Tongue (tissue), 3 donors: ENCODE results near the gene BCAS1. TPM values are rescaled to one million over a fixed set of nuclear protein-coding genes. Genes with fewer than 3 reads are reported as not detected.

Experiments used
- DNase-seq: peaks from one replicate; pipeline ENCODE4 v3.0.0-alpha.2; 2015
- small RNA-seq: library from RNA; depleted of rRNA; stranded (forward); fragments of <200 nt; gene quantifications from one replicate; pipeline ENCODE3, GENCODE V24; 2014; ENCODE audit warnings: low replicate concordance
- total RNA-seq: library from RNA; depleted of rRNA; stranded (reverse); fragments of >200 nt; gene quantifications from one replicate; pipeline ENCODE4 v1.2.3, GENCODE V29; 2014

Gene BCAS1
- total RNA-seq, 1 donor from 2014 or later, result 2.4 TPM

- peak; percentile 53 for DNase-seq
These were observed 168.8 kb downstream of the BCAS1 start for GRCh38 chr20:53901497-53902096.

DNA sequence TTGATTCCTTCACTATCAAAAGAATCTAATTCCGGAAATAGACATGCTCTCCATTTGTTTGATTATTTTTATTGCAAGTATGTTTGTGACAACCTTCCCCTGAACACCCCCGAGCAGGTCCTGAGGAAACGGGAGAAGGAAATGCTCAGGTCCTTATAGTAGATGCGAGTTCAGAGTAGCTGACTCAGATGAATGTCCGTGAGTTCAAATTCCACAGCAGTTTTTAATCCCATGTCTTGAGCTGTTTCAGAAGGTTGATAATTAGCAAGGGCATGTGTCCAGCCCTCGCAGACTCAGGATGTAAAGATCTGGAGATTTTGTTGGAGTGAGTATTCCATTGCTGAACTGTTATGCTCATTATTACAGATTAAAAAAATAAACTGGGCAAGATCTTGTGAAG is 169.3 kb downstream of the BCAS1 start:
- peak; percentile 48 for DNase-seq

DNA sequence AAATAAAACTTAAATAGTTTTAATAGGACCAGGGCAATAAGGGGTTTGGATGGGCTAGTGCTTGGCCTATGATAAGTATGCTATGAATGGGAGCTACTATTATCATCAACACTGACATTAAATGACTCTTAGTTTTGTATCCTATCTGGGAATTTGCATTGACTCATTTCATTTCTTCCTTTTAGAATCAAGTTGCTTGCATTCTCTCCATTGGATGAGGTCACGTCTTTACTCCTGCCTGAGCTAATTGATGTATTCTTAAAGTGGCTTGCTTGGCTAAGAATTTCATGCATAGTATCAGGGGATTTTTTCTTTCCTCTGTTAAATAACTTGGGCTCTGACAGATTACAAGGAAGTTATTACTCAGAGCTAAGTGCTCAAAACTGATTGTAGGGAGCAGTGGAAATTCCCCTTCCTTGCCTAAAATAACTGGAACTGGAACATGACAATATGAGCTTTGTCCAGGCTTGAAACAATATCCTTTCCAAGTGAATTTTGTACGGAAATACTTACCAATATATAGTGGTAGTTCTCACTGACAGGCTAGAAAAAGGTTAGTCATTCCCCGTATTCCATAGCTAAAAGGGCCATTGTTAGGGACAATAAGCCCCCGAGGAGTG is 169.9 kb downstream of the BCAS1 start:
- peak; percentile 75 for DNase-seq

GRCh38 chr20:53899351-53900167 is 170.8 kb downstream of the BCAS1 start:
- DNase-seq, result peak; percentile 95

DNA sequence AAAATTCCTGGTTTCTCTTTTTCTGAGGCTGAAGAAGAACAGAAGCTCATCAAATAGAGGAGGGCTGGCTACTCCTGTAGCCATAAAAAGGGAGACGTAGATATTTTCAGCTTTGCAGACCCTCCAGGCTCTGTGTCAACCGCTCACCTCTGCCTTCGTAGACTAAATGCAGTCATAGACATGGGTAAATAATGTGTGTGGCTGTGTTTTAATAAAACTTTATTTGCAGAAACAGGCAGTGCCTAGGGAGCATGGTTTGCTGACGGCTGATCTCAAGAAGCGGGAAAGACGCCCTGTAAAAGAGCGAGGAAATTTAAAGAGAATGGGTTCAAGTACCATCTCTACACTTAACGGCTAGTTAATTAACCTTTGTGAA is 171.8 kb downstream of the BCAS1 start:
- no peak for DNase-seq

GRCh38 chr20:53897884-53898555 is 172.4 kb downstream of the BCAS1 start:
- DNase-seq, result no peak

GRCh38 chr20:53896647-53897046 is 173.7 kb downstream of the BCAS1 start:
- DNase-seq, result no peak

DNA sequence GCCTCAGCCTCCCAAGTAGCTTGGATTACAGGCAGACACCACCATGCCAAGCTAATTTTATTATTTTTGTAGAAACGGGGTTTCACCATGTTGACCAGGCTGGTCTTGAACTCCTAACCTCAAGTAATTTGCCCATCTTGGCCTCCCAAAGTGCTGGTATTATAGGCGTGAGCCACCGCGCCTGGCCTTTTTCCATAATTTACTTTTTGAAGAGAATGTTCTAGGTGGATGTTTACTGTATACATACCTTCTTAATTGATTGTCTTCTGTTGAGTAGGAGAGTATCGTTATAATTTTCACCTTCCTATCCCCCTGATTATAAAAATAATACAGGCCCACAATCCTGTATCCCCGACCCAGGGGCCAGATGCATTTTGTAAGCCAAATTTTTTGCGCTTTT is 174.4 kb downstream of the BCAS1 start:
- no peak for DNase-seq

- DNase-seq, result no peak
These were observed 175.0 kb downstream of the BCAS1 start for GRCh38 chr20:53895385-53895755.

GRCh38 chr20:53894707-53895384 is 175.5 kb downstream of the BCAS1 start:
- DNase-seq, result no peak

Small RNA genes lying within 50 kb of the gene (small RNA-seq; reads per million reads assigned to genes)
- not detected for gene MIR4756

Other genes with a start within 250 kb of the BCAS1 start
- gene CYP24A1, start 103.4 kb upstream of the BCAS1 start, total RNA-seq, result 0.41 TPM
- 53.7 TPM for gene PFDN4, start 137.5 kb upstream of the BCAS1 start, total RNA-seq